Measurements from ENCODE around the gene CHST13.

The CHST13 gene

GRCh38 chr3:126488886-126489569 lies 34.9 kb upstream of the CHST13 start:
- no peak for DNase-seq

GRCh38 chr3:126490619-126491018 lies 33.3 kb upstream of the CHST13 start:
- no peak for DNase-seq

GRCh38 chr3:126491221-126492013 lies 32.5 kb upstream of the CHST13 start:
- no peak for DNase-seq

- no peak for DNase-seq
Observed at GRCh38 chr3:126493051-126493450, 30.9 kb upstream of the CHST13 start.

GRCh38 chr3:126493739-126494138 lies 30.2 kb upstream of the CHST13 start:
- no peak for DNase-seq

GRCh38 chr3:126494204-126494969 lies 29.6 kb upstream of the CHST13 start:
- no peak for DNase-seq

GRCh38 chr3:126494970-126495230 lies 29.1 kb upstream of the CHST13 start:
- DNase-seq: no peak

GRCh38 chr3:126495786-126496185 lies 28.2 kb upstream of the CHST13 start:
- no peak for DNase-seq

GRCh38 chr3:126496894-126497850 lies 26.8 kb upstream of the CHST13 start:
- DNase-seq: no peak

- DNase-seq: no peak
Observed at GRCh38 chr3:126497956-126498355, 26.0 kb upstream of the CHST13 start.

- DNase-seq: no peak
Observed at GRCh38 chr3:126498461-126498860, 25.5 kb upstream of the CHST13 start.

- no peak for DNase-seq
Observed at GRCh38 chr3:126498929-126499328, 25.0 kb upstream of the CHST13 start.

- DNase-seq: no peak
Observed at GRCh38 chr3:126499401-126499800, 24.6 kb upstream of the CHST13 start.

- DNase-seq: no peak
Observed at GRCh38 chr3:126500016-126500415, 23.9 kb upstream of the CHST13 start.

GRCh38 chr3:126501054-126501453 lies 22.9 kb upstream of the CHST13 start:
- DNase-seq: no peak

GRCh38 chr3:126501736-126502135 lies 22.2 kb upstream of the CHST13 start:
- no peak for DNase-seq

- no peak for DNase-seq
Observed at GRCh38 chr3:126502656-126503055, 21.3 kb upstream of the CHST13 start.

- DNase-seq: no peak
Observed at GRCh38 chr3:126503701-126504100, 20.3 kb upstream of the CHST13 start.

GRCh38 chr3:126507886-126508285 lies 16.1 kb upstream of the CHST13 start:
- no peak for DNase-seq

- DNase-seq: no peak
Observed at GRCh38 chr3:126508564-126508964, 15.4 kb upstream of the CHST13 start.

GRCh38 chr3:126509597-126510307 lies 14.2 kb upstream of the CHST13 start:
- no peak for DNase-seq

GRCh38 chr3:126510308-126510910 lies 13.5 kb upstream of the CHST13 start:
- no peak for DNase-seq

Data from NCI-H1436 (cell line).